ENCODE data around the gene ZNF23. TPM values are rescaled to one million over a fixed set of nuclear protein-coding genes. Genes with fewer than 3 reads are reported as not detected.

ZNF23 gene
- total RNA-seq, 1 experiment from 2014 or later, result 13.7 TPM

DNA sequence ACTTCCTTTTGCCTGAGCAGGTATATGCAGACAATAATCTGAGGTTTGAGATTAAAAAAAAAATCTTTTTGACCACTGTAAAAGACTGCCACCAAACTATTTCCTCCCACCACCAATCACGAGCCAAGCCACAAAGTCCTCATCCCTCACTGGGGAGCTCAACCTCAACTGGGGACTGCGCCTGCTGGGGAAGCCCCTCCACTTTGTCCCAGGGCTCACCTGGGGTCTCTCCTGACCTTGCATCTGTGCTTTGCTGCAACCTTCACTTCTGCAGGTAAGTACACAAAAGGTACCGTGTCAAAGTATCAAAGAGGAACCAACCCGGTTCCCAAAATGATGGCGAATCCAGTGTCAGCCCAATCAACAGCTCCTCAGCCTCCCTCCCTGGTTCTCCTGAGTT, 55.7 kb downstream of the ZNF23 start:
- no peak overlapping the region for H3K4me3 Mint-ChIP-seq (ENCODE audit: unreplicated experiment)
- no peaks in the 10 kb centered on the region for H3K36me3 Mint-ChIP-seq (ENCODE audit: insufficient read depth, unreplicated experiment)
- peaks cover 39% of the 10 kb centered on the region for H3K27me3 Mint-ChIP-seq (ENCODE audit: insufficient read depth, unreplicated experiment)
- TF ChIP-seq, protein P1, sequence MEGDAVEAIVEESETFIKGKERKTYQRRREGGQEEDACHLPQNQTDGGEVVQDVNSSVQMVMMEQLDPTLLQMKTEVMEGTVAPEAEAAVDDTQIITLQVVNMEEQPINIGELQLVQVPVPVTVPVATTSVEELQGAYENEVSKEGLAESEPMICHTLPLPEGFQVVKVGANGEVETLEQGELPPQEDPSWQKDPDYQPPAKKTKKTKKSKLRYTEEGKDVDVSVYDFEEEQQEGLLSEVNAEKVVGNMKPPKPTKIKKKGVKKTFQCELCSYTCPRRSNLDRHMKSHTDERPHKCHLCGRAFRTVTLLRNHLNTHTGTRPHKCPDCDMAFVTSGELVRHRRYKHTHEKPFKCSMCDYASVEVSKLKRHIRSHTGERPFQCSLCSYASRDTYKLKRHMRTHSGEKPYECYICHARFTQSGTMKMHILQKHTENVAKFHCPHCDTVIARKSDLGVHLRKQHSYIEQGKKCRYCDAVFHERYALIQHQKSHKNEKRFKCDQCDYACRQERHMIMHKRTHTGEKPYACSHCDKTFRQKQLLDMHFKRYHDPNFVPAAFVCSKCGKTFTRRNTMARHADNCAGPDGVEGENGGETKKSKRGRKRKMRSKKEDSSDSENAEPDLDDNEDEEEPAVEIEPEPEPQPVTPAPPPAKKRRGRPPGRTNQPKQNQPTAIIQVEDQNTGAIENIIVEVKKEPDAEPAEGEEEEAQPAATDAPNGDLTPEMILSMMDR (IDR thresholded peaks at IDR 0.05; ENCODE audit: unreplicated experiment), result no peak
- no peak overlapping the region for H3K27ac Mint-ChIP-seq (ENCODE audit: low read depth, unreplicated experiment)
- H3K9me3 Mint-ChIP-seq (ENCODE audit: unreplicated experiment), result no peaks in the 10 kb centered on the region
- BruUV-seq (replicated peaks), result no TSS peak
- CTCF ChIA-PET, result interaction anchor here (1.2 to 11.5 kb wide), 3 partner anchors 47 to 132 kb away, joined by 4 to 212 read pairs (median 5); no protein-coding TSS in a partner anchor
- POLR2A ChIA-PET, result no interaction called here
- DNase-seq (ENCODE audit: unreplicated experiment), result no peak
- H3K4me1 Mint-ChIP-seq (ENCODE audit: insufficient read depth, unreplicated experiment), result no peaks in the 10 kb centered on the region
- intact Hi-C loops (cut with micrococcal nuclease), result no loop called here

DNA sequence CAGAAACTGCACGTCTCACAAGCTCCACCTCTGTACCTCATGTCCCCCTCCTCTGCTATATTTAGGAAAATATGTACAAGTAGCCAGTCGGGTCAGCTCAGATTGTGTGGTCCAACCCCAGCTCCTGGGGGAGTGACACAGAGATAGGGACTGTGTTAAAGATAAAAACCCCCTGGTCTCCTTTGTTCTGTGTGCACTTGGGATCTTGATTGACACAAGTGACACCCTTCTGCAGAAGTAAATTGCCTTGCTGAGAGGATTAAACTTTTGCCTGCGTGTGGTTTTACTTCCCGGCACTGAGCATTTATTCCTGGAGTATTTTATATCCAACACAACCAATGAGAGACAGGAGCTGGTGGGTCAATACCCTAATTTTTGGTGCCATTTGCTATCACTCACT, 57.7 kb downstream of the ZNF23 start:
- Mint-ChIP-seq H3K4me1 (ENCODE audit: insufficient read depth, unreplicated experiment) (no peaks in the 10 kb centered on the region), H3K4me3 (ENCODE audit: unreplicated experiment) (no peak overlapping the region), H3K27ac (ENCODE audit: low read depth, unreplicated experiment) (no peak overlapping the region), H3K36me3 (ENCODE audit: insufficient read depth, unreplicated experiment) (no peaks in the 10 kb centered on the region), H3K27me3 (ENCODE audit: insufficient read depth, unreplicated experiment) (peaks cover 42% of the 10 kb centered on the region), H3K9me3 (ENCODE audit: unreplicated experiment) (no peaks in the 10 kb centered on the region)
- ChIA-PET POLR2A (no interaction called here), CTCF (interaction anchor here (0.6 to 1.7 kb wide), 4 partner anchors 9 to 984 kb away, joined by 3 to 4 read pairs (median 4); no protein-coding TSS in a partner anchor)
- TF ChIP-seq, protein P1 (IDR thresholded peaks at IDR 0.05; ENCODE audit: unreplicated experiment), result no peak
- DNase-seq (ENCODE audit: unreplicated experiment), result no peak
- BruUV-seq (replicated peaks), result no TSS peak
- intact Hi-C loops (cut with micrococcal nuclease), result no loop called here

DNA sequence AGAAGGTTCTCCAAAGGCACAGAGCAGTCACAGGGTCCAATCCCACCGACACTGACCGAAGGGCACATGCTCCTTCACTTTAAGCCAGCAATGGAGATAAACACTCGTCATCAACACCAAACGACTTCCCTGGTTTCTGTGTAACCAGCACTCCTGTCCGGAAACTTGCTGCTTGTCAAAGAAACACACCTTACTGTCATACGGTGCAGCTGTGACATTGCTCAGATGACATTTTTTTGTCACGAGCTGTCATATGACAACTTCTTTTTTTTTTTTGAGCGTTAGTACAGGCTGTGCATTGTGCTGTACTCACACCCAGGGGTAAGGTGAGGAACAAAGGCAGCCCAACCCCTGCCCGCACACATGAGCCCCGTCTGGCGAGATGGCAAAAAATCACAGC, 59.4 kb downstream of the ZNF23 start:
- intact Hi-C loops (cut with micrococcal nuclease), result no loop called here
- ChIA-PET CTCF (interaction anchor here (0.8 to 1.5 kb wide), 2 partner anchors 98 to 136 kb away, joined by 3 to 4 read pairs; no protein-coding TSS in a partner anchor), POLR2A (no interaction called here)
- BruUV-seq (replicated peaks), result no TSS peak
- Mint-ChIP-seq H3K27ac (ENCODE audit: low read depth, unreplicated experiment) (no peak overlapping the region), H3K36me3 (ENCODE audit: insufficient read depth, unreplicated experiment) (no peaks in the 10 kb centered on the region), H3K4me1 (ENCODE audit: insufficient read depth, unreplicated experiment) (no peaks in the 10 kb centered on the region), H3K4me3 (ENCODE audit: unreplicated experiment) (no peak overlapping the region), H3K9me3 (ENCODE audit: unreplicated experiment) (no peaks in the 10 kb centered on the region), H3K27me3 (ENCODE audit: insufficient read depth, unreplicated experiment) (peaks cover 37% of the 10 kb centered on the region)
- TF ChIP-seq, protein P1 (IDR thresholded peaks at IDR 0.05; ENCODE audit: unreplicated experiment), result no peak
- DNase-seq (ENCODE audit: unreplicated experiment), result no peak

DNA sequence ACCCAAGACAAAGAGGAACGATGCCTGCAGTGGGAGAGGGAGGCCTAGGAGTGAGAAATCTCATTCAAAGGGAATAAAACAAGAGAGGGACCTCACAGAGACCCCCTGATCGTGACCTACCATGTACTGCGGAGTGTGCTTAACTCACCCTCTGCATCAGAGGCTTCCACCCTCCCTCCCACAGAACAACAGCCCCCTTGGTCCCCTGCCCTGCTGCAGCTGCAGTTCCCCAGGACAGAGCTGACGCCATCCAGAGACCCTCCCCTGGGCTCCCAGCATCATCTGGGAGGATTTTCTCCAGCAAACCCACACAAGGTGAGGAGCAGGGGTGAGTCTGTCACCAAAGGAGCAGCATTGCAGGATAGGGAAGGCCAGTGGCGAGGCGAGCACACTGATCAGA, 60.0 kb downstream of the ZNF23 start:
- H3K9me3 Mint-ChIP-seq (ENCODE audit: unreplicated experiment), result no peaks in the 10 kb centered on the region
- ChIA-PET POLR2A (no interaction called here), CTCF (interaction anchor here (2.3 kb wide), 1 partner anchor 11 kb away, joined by 10 read pairs; no protein-coding TSS in a partner anchor)
- TF ChIP-seq, protein P1 (IDR thresholded peaks at IDR 0.05; ENCODE audit: unreplicated experiment), result no peak
- no peak overlapping the region for H3K4me3 Mint-ChIP-seq (ENCODE audit: unreplicated experiment)
- no peaks in the 10 kb centered on the region for H3K4me1 Mint-ChIP-seq (ENCODE audit: insufficient read depth, unreplicated experiment)
- BruUV-seq (replicated peaks), result no TSS peak
- H3K36me3 Mint-ChIP-seq (ENCODE audit: insufficient read depth, unreplicated experiment), result no peaks in the 10 kb centered on the region
- no peak overlapping the region for H3K27ac Mint-ChIP-seq (ENCODE audit: low read depth, unreplicated experiment)
- DNase-seq (ENCODE audit: unreplicated experiment), result no peak
- H3K27me3 Mint-ChIP-seq (ENCODE audit: insufficient read depth, unreplicated experiment), result peaks cover 30% of the 10 kb centered on the region
- intact Hi-C loops (cut with micrococcal nuclease), result no loop called here

Measured in MCF 10A (cell line).